Adipose tissue (tissue), 3 donors: ENCODE measurements around the gene KRT78. TPM values are rescaled to one million over a fixed set of nuclear protein-coding genes. Genes with fewer than 3 reads are reported as not detected.

Source experiments
- H3K27ac ChIP-seq: one replicate; pipeline ENCODE4 v1.5.1; 2013; ENCODE audit warnings: low read depth, low read length
- WGBS, 3 donors: extraction: QIAGEN DNeasy Blood & Tissue Kit; methylation state at CpG; one replicate each; pipeline ENCODE4 v1.1.7; 2013; 5-methylcytosine and 5-hydroxymethylcytosine counted together
- polyA plus RNA-seq, 3 donors: library from polyadenylated mRNA; stranded (reverse); fragments of 200-250 nt; gene quantifications; one replicate each; pipeline ENCODE4 v1.2.3, GENCODE V29; 2013
- donor health status: healthy with polysubstance abuse.
- donor health status: Bipolar disorder and iron deficiency.
- donor health status: healthy.

The KRT78 gene
- polyA plus RNA-seq, 3 donors: 0.12 to 0.98 TPM; not detected in 1

GRCh38 chr12:52818388-52818787 lies 30.4 kb downstream of the KRT78 start:
- no peak overlapping the region for H3K27ac ChIP-seq
- 39 to 52% (median 43%) methylated on average over 7 of the region's 7 CpGs for WGBS, 3 donors

DNA sequence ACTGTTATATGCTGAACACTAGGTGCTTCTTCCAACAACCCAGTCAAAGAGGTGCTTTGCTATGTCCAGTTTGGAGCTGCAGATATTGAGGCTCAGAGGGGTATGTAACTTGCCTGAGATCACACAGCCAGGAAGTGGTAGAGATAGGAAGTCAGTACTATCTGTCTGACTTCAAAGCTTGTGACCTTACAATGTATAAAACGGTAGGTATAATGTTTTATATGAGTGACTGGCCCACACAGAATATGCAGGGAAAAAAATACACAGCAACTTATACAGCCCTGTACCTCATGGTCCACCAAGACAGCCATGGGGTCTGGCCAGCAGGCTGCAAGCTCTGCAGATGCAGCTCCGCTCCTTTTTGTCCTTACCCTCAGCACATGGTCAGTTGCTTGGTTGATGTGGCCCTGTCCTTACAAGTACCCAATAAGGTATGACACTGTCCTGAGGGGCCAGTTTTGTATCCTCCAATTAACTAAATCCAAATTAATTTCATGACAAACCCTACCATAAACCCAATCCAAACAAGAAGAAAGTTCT lies 31.0 kb downstream of the KRT78 start:
- no peak overlapping the region for H3K27ac ChIP-seq
- 64 to 78% (median 71%) methylated on average over 2 of the region's 2 CpGs for WGBS, 3 donors

DNA sequence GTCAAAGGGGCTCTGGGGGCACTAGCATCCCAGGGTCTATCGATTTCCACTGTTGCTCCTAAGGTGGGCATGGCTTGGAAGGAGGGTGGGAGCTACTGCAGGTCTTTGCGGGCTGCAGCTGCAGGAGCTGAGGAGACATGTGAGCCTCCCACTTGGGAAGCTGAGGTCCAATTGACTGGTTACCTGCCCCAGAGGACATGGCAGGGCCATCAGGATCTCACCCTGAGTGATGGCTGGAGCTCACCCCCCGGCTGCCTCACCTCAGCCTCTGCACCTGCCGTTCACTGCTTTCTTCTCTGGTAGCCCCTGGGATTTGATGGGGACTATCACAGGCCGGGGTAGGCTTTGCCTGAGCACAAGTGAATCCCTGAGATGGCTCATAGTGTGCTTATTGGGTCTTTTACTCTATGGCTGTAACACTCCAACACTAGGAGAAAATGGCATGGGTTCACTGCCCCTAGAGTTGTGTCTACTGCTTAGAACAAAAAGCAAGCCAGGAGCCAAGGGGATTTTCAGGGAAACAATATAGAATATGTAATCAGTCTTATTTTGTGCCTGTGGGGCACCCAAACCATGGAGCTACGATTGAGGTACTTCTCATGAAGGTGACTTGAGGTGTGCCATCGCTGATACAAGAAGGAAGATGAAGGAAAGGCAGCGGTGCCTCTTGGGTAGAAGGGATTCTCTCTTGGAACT lies 31.6 kb downstream of the KRT78 start:
- 82 to 94% (median 93%) methylated on average over 8 of the region's 8 CpGs for WGBS, 3 donors
- no peak overlapping the region for H3K27ac ChIP-seq

GRCh38 chr12:52815676-52816588 lies 32.9 kb downstream of the KRT78 start:
- WGBS, 3 donors: 69 to 75% (median 74%) methylated on average over 8 to 9 of the region's 9 CpGs
- H3K27ac ChIP-seq: no peak overlapping the region

DNA sequence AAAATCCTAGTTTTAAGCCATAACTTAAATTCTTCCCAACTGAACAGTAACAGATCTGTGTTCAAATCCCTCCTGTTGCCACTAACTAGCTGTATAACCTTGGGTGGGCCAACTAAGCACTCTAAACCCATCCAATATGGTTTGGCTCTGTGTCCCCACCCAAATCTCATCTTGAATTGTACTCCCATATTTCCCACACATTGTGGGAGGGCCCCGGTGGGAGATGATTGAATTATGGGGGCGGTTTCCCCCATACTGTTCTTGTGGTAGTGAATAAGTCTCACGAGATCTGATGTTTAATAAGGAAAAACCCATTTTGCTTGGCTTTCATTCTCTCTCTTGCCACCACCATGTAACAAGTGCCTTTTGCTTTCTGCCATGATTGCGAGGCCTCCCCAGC lies 33.6 kb downstream of the KRT78 start:
- 86 to 92% (median 92%) methylated on average over 4 of the region's 4 CpGs for WGBS, 3 donors
- no peak overlapping the region for H3K27ac ChIP-seq

- H3K27ac ChIP-seq: no peak overlapping the region
- WGBS, 3 donors: 58 to 76% (median 66%) methylated on average over 4 of the region's 4 CpGs
Observed at GRCh38 chr12:52814710-52815155, 34.1 kb downstream of the KRT78 start.

GRCh38 chr12:52813885-52814709 lies 34.7 kb downstream of the KRT78 start, which contains the start of gene KRT4:
KRT4 (minus strand) TSS chr12:52814116; CDS start chr12:52814058, 58 bp downstream.
- 59 to 85% (median 75%) methylated on average over 15 of the region's 15 CpGs for WGBS, 3 donors
- no peak within 1 kb of the TSS for H3K27ac ChIP-seq

DNA sequence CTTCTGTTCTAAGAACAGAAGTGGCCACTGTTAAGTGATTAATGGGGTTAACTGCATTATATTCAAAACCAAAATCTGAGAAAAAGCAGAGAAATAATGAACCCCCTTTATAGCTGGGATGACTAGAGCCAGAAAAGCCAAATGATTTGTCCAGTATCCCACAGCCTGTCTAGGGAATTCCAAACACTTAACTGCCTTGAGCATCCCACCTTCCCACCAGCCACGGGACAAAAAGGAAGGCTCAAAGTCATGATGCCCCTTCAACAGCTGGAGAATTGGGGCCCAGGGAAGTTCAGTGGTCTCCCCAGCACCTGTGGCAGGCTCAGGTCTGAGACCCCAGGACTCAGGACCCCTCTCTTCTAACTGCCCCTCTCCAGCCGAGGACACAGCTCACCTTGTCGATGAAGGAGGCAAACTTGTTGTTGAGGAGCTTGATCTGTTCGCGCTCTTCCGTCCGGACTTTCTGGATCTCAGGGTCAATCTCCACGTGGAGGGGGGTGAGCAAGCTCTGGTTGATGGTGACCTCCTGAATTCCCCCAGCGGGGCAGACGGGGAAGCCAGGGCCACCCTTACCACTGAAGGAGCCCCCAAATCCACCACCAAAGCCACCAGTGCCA lies 35.5 kb downstream of the KRT78 start:
- 81 to 88% (median 88%) methylated on average over 10 of the region's 10 CpGs for WGBS, 3 donors
- no peak overlapping the region for H3K27ac ChIP-seq

DNA sequence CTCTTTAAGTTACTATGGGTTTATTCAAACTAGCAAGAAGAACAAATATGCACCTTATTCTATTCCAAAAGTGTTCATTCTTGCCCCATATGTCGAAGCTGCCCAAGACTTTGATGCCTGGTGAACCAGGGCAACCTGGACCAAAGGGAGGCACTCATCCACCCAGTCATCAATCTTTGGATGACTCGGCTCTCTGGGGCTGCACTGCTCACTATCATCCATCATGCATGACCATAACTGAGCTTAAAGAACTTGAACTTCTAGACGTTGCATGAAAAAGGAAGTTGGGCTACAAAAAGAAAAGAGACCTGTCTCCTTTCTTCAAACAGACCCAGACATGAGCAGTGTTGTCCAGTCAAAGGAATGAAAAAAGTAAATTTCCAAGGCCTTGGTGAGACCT lies 36.0 kb downstream of the KRT78 start:
- 38 to 56% (median 41%) methylated on average over 3 of the region's 3 CpGs for WGBS, 3 donors

DNA sequence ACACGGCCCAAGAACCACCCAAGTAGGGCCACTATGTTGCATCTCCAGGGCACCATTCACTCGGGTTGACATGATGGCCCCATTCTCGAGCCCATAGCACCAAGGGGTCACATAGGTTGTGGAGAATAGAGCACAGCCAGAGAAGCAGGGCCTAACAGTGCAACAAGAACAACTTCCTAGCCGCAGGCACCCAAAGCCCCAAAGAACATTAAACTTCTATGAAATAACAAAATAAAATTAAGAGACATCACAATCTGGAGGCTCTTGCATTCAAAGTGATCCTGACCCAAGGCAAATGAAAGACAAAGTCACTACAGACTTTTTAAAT lies 36.8 kb downstream of the KRT78 start:
- no peak overlapping the region for H3K27ac ChIP-seq
- WGBS, 3 donors: 60 to 71% (median 70%) methylated on average over 4 of the region's 4 CpGs

More for the DNA sequence above, 36.0 kb downstream of the KRT78 start:
- no peak overlapping the region for H3K27ac ChIP-seq

DNA sequence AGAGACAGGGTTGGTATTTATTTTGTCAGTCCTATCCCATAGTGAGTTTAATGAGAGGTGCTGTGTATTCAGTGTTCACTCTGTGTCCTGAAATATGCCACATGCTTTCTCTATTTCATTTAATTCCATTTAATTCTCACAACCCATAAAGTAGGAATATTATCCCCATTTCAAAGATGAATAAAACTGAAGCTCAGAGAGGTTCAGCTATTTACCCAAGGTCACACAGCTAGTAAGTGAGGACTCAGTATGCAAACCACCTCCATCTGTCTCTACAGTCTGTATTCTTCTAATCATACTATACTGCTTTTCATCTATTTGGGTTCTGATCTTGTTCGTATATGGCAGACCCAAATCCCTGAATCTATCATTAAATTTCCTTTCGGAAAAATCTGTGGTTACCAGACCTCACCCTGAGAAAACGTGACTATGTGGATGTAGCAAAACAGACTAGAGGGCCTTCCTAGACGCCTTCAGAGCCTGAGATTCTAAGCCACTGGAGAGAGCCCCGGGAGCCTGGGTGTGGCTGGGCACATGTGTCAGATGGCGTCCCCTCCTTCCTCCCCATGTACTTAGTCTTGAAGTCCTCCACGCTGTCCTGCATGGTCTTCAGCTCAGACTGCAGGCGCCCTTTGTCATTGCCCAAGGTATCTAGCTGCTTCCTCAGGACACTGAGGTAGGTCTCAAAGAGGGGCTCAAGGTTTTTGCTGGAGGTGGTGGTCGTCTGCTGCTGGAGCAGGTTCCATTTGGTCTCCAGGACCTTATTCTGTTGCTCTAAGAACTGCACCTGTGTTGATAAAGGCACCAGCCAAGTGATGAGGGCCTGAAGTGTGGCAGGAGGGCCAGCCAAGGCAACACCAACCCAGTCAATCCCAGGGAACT lies 37.4 kb downstream of the KRT78 start:
- WGBS, 3 donors: 84 to 89% (median 84%) methylated on average over 9 of the region's 9 CpGs
- no peak overlapping the region for H3K27ac ChIP-seq

DNA sequence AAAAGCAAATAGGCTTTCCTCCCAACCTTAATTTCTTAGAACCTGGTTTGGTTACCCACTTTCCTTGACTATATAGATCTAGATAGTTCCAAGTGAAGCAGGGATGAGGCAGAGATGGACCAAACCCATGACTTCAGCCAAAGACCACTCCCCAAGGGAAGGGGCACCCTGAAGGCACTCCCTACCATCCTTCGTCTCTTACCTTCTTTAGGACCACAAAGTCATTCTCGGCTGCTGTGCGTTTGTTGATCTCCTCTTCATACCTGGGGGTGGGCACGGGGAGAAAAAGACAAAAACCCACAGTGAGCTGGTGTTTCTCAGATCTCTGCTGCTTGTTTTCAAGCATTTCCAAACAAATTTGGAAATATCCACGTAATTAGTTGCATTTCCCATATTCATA lies 38.2 kb downstream of the KRT78 start:
- WGBS, 3 donors: 69 to 81% (median 70%) methylated on average over 5 of the region's 5 CpGs

DNA sequence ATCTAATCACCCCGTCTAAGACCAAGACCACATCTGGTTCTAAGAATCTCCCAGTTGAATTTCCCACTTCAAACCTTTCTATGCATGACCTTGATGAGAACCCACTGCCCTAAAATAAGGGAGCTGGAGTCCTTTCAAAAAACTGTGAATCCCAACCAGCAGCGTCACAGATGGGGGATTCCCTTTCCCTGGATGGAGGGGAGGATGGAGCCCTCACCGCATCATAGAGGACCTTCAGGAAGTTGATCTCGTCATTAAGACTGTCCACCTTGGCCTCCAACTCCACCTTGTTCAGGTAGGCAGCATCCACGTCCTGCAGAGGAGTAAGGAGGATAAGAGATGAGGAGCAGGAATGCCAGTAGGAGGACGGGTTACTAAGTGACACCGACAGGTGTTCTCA lies 39.6 kb downstream of the KRT78 start:
- 77 to 81% (median 78%) methylated on average over 7 of the region's 7 CpGs for WGBS, 3 donors

More for the DNA sequence above, 38.2 kb downstream of the KRT78 start:
- no peak overlapping the region for H3K27ac ChIP-seq

GRCh38 chr12:52808573-52809160 lies 40.1 kb downstream of the KRT78 start:
- no peak overlapping the region for H3K27ac ChIP-seq
- 91 to 94% (median 94%) methylated on average over 8 of the region's 8 CpGs for WGBS, 3 donors

More for the DNA sequence above, 39.6 kb downstream of the KRT78 start:
- no peak overlapping the region for H3K27ac ChIP-seq

DNA sequence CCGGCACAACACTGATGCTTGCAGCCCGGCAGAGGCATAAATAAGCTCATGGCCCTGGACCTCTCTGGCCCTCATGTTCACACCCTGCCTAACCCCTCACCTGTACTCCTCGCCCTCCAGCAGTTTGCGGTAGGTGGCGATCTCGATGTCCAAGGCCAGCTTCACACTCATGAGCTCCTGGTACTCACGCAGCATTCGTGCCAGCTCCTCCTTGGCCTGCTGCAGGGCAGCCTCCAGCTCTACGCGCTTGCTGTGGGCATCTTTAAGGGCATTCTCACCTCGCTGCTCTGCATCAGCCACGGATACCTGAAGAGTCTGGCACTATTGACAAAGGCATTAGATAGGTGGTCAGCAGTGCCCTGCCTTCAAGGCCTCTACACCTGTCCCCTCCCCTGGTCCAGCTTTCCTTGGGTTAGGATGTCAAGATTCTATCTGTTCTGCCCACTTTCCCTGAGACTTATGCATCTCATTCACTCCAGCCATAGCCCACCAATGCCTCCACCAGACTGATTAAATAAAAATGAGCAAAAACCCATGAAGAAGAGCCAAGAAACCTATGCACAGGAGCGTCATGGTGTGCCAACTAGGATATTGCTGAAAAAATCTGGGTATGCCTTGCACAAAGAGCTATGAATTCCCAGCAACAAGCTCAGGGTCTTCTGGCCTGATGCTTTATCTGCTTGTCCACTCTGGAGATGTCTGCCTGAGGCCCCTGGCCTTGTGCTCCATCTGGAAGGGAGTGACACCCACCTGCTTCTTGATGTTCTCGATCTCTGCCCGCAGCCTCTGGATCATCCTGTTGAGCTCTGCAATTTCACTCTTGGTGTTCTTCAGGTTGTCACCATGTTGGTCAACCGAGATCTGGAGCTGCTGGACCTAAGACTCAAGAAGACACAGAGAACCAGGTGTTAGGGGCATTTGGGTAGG lies 41.0 kb downstream of the KRT78 start:
- H3K27ac ChIP-seq: no peak overlapping the region
- WGBS, 3 donors: 81 to 87% (median 85%) methylated on average over 16 of the region's 16 CpGs
